Liver (tissue), 9 donors: ENCODE data around the gene UNC45B. TPM values are rescaled to one million over a fixed set of nuclear protein-coding genes. Genes with fewer than 3 reads are reported as not detected.

Experiments
- DNase-seq: peaks from one replicate; pipeline ENCODE4 v3.0.0-alpha.2; 2017; ENCODE audit warnings: low spot score
- H3K27ac ChIP-seq, 2 donors: one replicate each; pipeline ENCODE4 v1.7.0; 2013; ENCODE audit warnings: inconsistent platforms in 2 of 2, low read length in 2 of 2, control low read depth in 1 of 2, low read depth in 1 of 2, mild to moderate bottlenecking in 1 of 2
- H3K27me3 ChIP-seq, 4 donors: one replicate each; pipeline versions ENCODE4 v1.6.1 to v1.7.0; 2013; ENCODE audit warnings: low read length in 3 of 4, inconsistent platforms in 1 of 4, mild to moderate bottlenecking in 1 of 4, moderate library complexity in 1 of 4; ENCODE audit not compliant: control insufficient read depth in 4 of 4, insufficient read depth in 4 of 4
- H3K36me3 ChIP-seq, 4 donors: one replicate each; pipeline versions ENCODE4 v1.6.1 to v1.7.0; 2013; ENCODE audit warnings: low read length in 3 of 4, mild to moderate bottlenecking in 3 of 4, low read depth in 1 of 4, moderate library complexity in 1 of 4; ENCODE audit not compliant: control insufficient read depth in 4 of 4, insufficient read depth in 3 of 4
- H3K4me1 ChIP-seq, 4 donors: one replicate each; pipeline versions ENCODE4 v1.6.1 to v1.7.0; 2013; ENCODE audit warnings: low read length in 3 of 4, mild to moderate bottlenecking in 3 of 4, moderate library complexity in 1 of 4; ENCODE audit not compliant: control insufficient read depth in 4 of 4, insufficient read depth in 4 of 4
- H3K4me3 ChIP-seq, 3 donors: one replicate each; pipeline versions ENCODE4 v1.6.1 to v1.7.0; 2013; ENCODE audit warnings: low read length in 3 of 3, control low read depth in 1 of 3, low read depth in 1 of 3, mild to moderate bottlenecking in 1 of 3
- H3K9ac ChIP-seq, 2 donors: one replicate each; pipeline ENCODE4 v1.7.0; 2013; ENCODE audit warnings: low read length in 2 of 2, mild to moderate bottlenecking in 2 of 2, moderate library complexity in 2 of 2, control low read depth in 1 of 2, low read depth in 1 of 2
- H3K9me3 ChIP-seq, 4 donors: one replicate each; pipeline versions ENCODE4 v1.6.1 to v1.7.0; 2013; ENCODE audit warnings: low read length in 3 of 4; ENCODE audit not compliant: control insufficient read depth in 4 of 4
- EGR1 ChIP-seq, 2 donors: IDR thresholded peaks; 2 replicates each; pipeline ENCODE4 v1.6.1; 2016 to 2018; ENCODE audit warnings: antibody characterized with exemption in 2 of 2, low read depth in 2 of 2
- FOXA1 ChIP-seq: IDR thresholded peaks from 2 replicates; pipeline ENCODE4 v1.6.1; 2016; ENCODE audit warnings: antibody characterized with exemption
- GABPA ChIP-seq, 2 donors: IDR thresholded peaks in 1 of 2; conservative IDR thresholded peaks in 1 of 2; 2 replicates each; pipeline ENCODE4 v1.6.1; 2016; ENCODE audit warnings: antibody characterized with exemption in 2 of 2, mild to moderate bottlenecking in 1 of 2, moderate library complexity in 1 of 2
- HNF4A ChIP-seq, 2 donors: conservative IDR thresholded peaks; 2 replicates each; pipeline ENCODE4 v1.6.1; 2016; ENCODE audit warnings: antibody characterized with exemption in 2 of 2, mild to moderate bottlenecking in 2 of 2
- HNF4G ChIP-seq: IDR thresholded peaks from 2 replicates; pipeline ENCODE4 v1.6.1; 2016; ENCODE audit warnings: antibody characterized with exemption
- JUND ChIP-seq, 2 donors: IDR thresholded peaks; 2 replicates each; pipeline ENCODE4 v1.6.1; 2016; ENCODE audit warnings: antibody characterized with exemption in 2 of 2
- NR2F2 ChIP-seq: IDR thresholded peaks from 2 replicates; pipeline ENCODE4 v1.6.1; 2016; ENCODE audit warnings: antibody characterized with exemption
- RAD21 ChIP-seq, 2 donors: IDR thresholded peaks; 2 replicates each; pipeline ENCODE4 v1.6.1; 2016; ENCODE audit warnings: antibody characterized with exemption in 2 of 2, mild to moderate bottlenecking in 2 of 2
- RXRA ChIP-seq, 2 donors: IDR thresholded peaks; 2 replicates each; pipeline ENCODE4 v1.6.1; 2017 to 2018; ENCODE audit warnings: antibody characterized with exemption in 2 of 2, mild to moderate bottlenecking in 1 of 2
- SP1 ChIP-seq: IDR thresholded peaks from 2 replicates; pipeline ENCODE4 v1.6.1; 2018; ENCODE audit warnings: antibody characterized with exemption, mild to moderate bottlenecking
- TAF1 ChIP-seq: conservative IDR thresholded peaks from 2 replicates; pipeline ENCODE4 v1.6.1; 2016; ENCODE audit warnings: antibody characterized with exemption, mild to moderate bottlenecking
- YY1 ChIP-seq: IDR thresholded peaks from 2 replicates; pipeline ENCODE4 v1.6.1; 2016; ENCODE audit warnings: antibody characterized with exemption, mild to moderate bottlenecking
- WGBS: extraction: QIAGEN DNeasy Blood & Tissue Kit; methylation state at CpG from one replicate; pipeline ENCODE4 v1.1.7; 2013; 5-methylcytosine and 5-hydroxymethylcytosine counted together
- polyA plus RNA-seq, 2 donors: library from polyadenylated mRNA; stranded (reverse) in 1 of 2; unstranded in 1 of 2; fragments of 200-250 nt in 1 of 2; fragments of >200 nt in 1 of 2; fragmentation: Nextera tagmentation in 1 of 2; extraction: Ambion mirVana in 1 of 2; gene quantifications; one replicate each; pipeline versions ENCODE4 v1.2.1 to v1.2.3, GENCODE V29; 2013 to 2015
- total RNA-seq, 2 donors: library from RNA; depleted of rRNA; stranded (reverse); fragments of >200 nt; gene quantifications; one replicate each; pipeline ENCODE4 v1.2.3, GENCODE V29; 2014
- TF ChIP-seq, protein P1 (sequence below): IDR thresholded peaks from 2 replicates; pipeline ENCODE4 v1.6.1; 2016; ENCODE audit warnings: antibody characterized with exemption
- TF ChIP-seq, protein P2 (sequence below): IDR thresholded peaks from 2 replicates; pipeline ENCODE4 v1.6.1; 2016; ENCODE audit warnings: antibody characterized with exemption
- TF ChIP-seq, protein P3 (sequence below): fragments of 150-350 bp; IDR thresholded peaks from 2 replicates; pipeline ENCODE4 v1.5.1; 2017; ENCODE audit warnings: improper control_type of control experiment, low read depth, low read length; ENCODE audit not compliant: missing input control
- TF ChIP-seq, protein P4 (sequence below): IDR thresholded peaks from 2 replicates; pipeline ENCODE4 v1.6.1; 2016; ENCODE audit warnings: antibody characterized with exemption
- donor health status: healthy.
- donor health status: healthy.
- donor health status: healthy.
- donor health status: healthy.
- donor health status: healthy.

Gene UNC45B
- total and polyA plus RNA-seq, 4 donors = 0.02 to 0.09 TPM; not detected in 2

DNA sequence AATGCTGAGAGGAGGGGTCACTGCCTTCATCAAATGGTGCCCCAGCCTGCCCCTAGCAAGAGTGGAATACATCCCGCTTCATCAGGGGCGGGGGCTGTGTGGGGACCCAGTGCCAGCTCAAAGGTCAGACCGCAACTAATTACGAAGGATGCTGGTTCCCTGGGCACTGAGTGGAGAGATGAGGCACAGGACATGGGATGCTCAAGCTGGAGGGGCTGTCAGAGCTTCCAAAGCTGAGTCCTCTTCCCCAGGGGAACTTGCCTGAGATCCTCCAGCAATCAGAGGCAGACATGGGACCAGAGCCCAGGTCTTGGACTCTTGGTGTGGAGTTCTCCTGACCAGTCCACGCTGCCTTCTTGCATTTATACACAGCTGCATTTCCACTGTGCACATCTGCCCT, 18.9 kb downstream of the UNC45B start:
- H3K4me3 ChIP-seq = no peak overlapping the region
- DNase-seq = no peak
- no peaks in the 10 kb centered on the region for H3K9me3 ChIP-seq
- TF ChIP-seq JUND (IDR thresholded peaks at IDR 0.05) (no peak), GABPA (IDR thresholded peaks at IDR 0.05 in 1 of 2, conservative IDR thresholded peaks at IDR 0.05 in 1 of 2) (no peak), YY1 (no peak)
- TF ChIP-seq, protein P1, sequence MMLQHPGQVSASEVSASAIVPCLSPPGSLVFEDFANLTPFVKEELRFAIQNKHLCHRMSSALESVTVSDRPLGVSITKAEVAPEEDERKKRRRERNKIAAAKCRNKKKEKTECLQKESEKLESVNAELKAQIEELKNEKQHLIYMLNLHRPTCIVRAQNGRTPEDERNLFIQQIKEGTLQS = no peak
- TF ChIP-seq, protein P2, sequence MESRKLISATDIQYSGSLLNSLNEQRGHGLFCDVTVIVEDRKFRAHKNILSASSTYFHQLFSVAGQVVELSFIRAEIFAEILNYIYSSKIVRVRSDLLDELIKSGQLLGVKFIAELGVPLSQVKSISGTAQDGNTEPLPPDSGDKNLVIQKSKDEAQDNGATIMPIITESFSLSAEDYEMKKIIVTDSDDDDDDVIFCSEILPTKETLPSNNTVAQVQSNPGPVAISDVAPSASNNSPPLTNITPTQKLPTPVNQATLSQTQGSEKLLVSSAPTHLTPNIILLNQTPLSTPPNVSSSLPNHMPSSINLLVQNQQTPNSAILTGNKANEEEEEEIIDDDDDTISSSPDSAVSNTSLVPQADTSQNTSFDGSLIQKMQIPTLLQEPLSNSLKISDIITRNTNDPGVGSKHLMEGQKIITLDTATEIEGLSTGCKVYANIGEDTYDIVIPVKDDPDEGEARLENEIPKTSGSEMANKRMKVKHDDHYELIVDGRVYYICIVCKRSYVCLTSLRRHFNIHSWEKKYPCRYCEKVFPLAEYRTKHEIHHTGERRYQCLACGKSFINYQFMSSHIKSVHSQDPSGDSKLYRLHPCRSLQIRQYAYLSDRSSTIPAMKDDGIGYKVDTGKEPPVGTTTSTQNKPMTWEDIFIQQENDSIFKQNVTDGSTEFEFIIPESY = no peak
- TF ChIP-seq, protein P3, sequence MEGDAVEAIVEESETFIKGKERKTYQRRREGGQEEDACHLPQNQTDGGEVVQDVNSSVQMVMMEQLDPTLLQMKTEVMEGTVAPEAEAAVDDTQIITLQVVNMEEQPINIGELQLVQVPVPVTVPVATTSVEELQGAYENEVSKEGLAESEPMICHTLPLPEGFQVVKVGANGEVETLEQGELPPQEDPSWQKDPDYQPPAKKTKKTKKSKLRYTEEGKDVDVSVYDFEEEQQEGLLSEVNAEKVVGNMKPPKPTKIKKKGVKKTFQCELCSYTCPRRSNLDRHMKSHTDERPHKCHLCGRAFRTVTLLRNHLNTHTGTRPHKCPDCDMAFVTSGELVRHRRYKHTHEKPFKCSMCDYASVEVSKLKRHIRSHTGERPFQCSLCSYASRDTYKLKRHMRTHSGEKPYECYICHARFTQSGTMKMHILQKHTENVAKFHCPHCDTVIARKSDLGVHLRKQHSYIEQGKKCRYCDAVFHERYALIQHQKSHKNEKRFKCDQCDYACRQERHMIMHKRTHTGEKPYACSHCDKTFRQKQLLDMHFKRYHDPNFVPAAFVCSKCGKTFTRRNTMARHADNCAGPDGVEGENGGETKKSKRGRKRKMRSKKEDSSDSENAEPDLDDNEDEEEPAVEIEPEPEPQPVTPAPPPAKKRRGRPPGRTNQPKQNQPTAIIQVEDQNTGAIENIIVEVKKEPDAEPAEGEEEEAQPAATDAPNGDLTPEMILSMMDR = no peak
- no peak overlapping the region for H3K27ac ChIP-seq
- peaks cover 0 to 3% (median 0%) of the 10 kb centered on the region in 4 donors for H3K27me3 ChIP-seq
- H3K9ac ChIP-seq = no peak overlapping the region
- WGBS = 60% methylated on average over 5 of the region's 5 CpGs
- peaks cover 0 to 2% (median 0%) of the 10 kb centered on the region in 4 donors for H3K4me1 ChIP-seq
- no peaks in the 10 kb centered on the region for H3K36me3 ChIP-seq

DNA sequence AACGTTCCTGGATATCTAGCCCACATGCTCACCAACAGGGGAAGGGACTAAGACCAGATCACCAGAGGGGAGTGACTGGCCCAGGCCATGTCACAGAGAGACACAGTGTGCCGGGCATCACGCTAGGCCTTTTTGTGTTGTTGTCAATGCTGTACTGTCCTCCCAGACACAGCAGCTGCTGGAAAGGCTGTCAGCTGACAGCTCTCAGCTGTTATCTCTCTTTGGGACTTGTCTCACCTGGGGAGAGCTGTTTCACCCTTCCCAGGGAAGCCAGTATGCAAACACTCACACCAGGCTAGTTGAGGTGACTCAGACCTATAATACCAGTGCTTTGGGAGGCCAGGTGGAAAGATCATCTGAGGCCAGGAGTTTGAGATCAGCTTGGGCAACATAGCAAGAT, 19.4 kb downstream of the UNC45B start:
- Histone ChIP-seq H3K9me3 (no peaks in the 10 kb centered on the region), H3K4me1 (peaks cover 0 to 2% (median 0%) of the 10 kb centered on the region in 4 donors), H3K27me3 (peaks cover 0 to 3% (median 0%) of the 10 kb centered on the region in 4 donors), H3K36me3 (no peaks in the 10 kb centered on the region), H3K27ac (no peak overlapping the region), H3K9ac (no peak overlapping the region), H3K4me3 (no peak overlapping the region)
- TF ChIP-seq HNF4A (conservative IDR thresholded peaks at IDR 0.05) = no peak
- TF ChIP-seq NR2F2 = no peak
- TF ChIP-seq, protein P4, sequence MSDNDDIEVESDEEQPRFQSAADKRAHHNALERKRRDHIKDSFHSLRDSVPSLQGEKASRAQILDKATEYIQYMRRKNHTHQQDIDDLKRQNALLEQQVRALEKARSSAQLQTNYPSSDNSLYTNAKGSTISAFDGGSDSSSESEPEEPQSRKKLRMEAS = no peak
- no peak for TF ChIP-seq TAF1
- 53% methylated on average over 3 of the region's 3 CpGs for WGBS
- DNase-seq = no peak

DNA sequence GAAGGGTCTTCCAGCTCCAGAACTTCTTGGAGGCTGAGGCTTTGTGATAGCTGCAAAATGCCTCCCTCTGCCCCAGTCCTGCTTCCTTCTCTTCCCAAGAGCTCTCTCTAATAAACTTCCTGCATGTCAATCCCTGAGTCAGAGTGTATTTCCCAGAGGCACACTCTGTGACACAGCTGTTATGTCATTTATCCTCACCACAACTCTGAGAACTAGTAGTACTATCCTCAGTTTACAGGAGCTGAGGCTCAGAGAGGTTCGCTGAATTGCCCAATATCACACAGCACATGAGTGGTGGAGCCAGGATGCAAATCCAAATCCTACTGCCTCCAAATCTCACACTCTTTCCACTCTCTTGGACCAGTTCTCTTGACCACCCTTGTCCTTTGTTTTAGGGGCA, 20.0 kb downstream of the UNC45B start:
- DNase-seq = no peak
- H3K27me3 ChIP-seq = peaks cover 0 to 3% (median 0%) of the 10 kb centered on the region in 4 donors
- no peaks in the 10 kb centered on the region for H3K9me3 ChIP-seq
- H3K27ac ChIP-seq = no peak overlapping the region
- 88% methylated on average over 1 of the region's 1 CpG for WGBS
- no peak for TF ChIP-seq NR2F2
- no peak for TF ChIP-seq YY1
- TF ChIP-seq RAD21 (IDR thresholded peaks at IDR 0.05) = no peak
- TF ChIP-seq GABPA (IDR thresholded peaks at IDR 0.05 in 1 of 2, conservative IDR thresholded peaks at IDR 0.05 in 1 of 2) = no peak
- TF ChIP-seq, protein P1 = no peak
- TF ChIP-seq, protein P4 = no peak
- TF ChIP-seq, protein P3 = no peak
- no peak for TF ChIP-seq TAF1
- no peak for TF ChIP-seq HNF4A (conservative IDR thresholded peaks at IDR 0.05)
- TF ChIP-seq SP1 = no peak
- no peak for TF ChIP-seq EGR1 (IDR thresholded peaks at IDR 0.05; ENCODE audit: low read depth in 2 of 2)
- no peak for TF ChIP-seq FOXA1
- no peak for TF ChIP-seq HNF4G
- TF ChIP-seq RXRA (IDR thresholded peaks at IDR 0.05) = no peak
- H3K4me1 ChIP-seq = peaks cover 0 to 2% (median 0%) of the 10 kb centered on the region in 4 donors
- H3K9ac ChIP-seq = no peak overlapping the region
- no peak overlapping the region for H3K4me3 ChIP-seq
- H3K36me3 ChIP-seq = no peaks in the 10 kb centered on the region
